ENCODE results near the gene CSF3R.

DNA sequence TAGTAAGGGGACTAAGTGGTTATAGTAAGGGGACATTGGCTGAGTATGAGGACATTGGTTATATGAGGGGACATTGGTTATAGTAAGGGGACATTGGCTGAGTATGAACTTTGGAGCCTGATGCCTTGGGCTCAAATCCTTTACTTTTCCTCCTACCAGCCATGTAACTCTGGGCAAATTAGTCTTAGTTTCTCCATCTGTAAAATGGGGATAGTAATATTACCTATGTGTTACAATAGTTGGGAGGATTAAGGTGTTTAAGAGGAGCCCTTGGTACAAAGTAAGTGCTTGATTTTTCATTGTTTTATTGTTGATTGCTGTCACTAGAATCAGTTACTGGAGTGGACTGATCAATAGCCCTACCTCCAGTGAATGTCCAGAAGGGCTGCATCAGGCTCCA lies 35.3 kb downstream of the CSF3R start:
- TF ChIP-seq, protein P1, sequence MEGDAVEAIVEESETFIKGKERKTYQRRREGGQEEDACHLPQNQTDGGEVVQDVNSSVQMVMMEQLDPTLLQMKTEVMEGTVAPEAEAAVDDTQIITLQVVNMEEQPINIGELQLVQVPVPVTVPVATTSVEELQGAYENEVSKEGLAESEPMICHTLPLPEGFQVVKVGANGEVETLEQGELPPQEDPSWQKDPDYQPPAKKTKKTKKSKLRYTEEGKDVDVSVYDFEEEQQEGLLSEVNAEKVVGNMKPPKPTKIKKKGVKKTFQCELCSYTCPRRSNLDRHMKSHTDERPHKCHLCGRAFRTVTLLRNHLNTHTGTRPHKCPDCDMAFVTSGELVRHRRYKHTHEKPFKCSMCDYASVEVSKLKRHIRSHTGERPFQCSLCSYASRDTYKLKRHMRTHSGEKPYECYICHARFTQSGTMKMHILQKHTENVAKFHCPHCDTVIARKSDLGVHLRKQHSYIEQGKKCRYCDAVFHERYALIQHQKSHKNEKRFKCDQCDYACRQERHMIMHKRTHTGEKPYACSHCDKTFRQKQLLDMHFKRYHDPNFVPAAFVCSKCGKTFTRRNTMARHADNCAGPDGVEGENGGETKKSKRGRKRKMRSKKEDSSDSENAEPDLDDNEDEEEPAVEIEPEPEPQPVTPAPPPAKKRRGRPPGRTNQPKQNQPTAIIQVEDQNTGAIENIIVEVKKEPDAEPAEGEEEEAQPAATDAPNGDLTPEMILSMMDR (IDR thresholded peaks at IDR 0.05): no peak
- TF ChIP-seq ZNF138 (CRISPR knock-in tag; conservative IDR thresholded peaks at IDR 0.05) (no peak), ATF6 (CRISPR knock-in tag; IDR thresholded peaks at IDR 0.05) (no peak), TEAD4 (CRISPR knock-in tag; IDR thresholded peaks at IDR 0.05) (no peak), KAT7 (CRISPR knock-in tag; IDR thresholded peaks at IDR 0.05; ENCODE audit: borderline replicate concordance) (no peak), GTF2I (CRISPR knock-in tag; conservative IDR thresholded peaks at IDR 0.05) (no peak), NR2C2 (CRISPR knock-in tag; IDR thresholded peaks at IDR 0.05) (no peak)
- TF ChIP-seq, protein P2, sequence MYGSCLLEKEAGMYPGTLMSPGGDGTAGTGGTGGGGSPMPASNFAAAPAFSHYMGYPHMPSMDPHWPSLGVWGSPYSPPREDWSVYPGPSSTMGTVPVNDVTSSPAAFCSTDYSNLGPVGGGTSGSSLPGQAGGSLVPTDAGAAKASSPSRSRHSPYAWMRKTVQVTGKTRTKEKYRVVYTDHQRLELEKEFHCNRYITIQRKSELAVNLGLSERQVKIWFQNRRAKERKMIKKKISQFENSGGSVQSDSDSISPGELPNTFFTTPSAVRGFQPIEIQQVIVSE (CRISPR knock-in tag; IDR thresholded peaks at IDR 0.05; ENCODE audit: borderline replicate concordance): no peak
- TF ChIP-seq, protein P3, sequence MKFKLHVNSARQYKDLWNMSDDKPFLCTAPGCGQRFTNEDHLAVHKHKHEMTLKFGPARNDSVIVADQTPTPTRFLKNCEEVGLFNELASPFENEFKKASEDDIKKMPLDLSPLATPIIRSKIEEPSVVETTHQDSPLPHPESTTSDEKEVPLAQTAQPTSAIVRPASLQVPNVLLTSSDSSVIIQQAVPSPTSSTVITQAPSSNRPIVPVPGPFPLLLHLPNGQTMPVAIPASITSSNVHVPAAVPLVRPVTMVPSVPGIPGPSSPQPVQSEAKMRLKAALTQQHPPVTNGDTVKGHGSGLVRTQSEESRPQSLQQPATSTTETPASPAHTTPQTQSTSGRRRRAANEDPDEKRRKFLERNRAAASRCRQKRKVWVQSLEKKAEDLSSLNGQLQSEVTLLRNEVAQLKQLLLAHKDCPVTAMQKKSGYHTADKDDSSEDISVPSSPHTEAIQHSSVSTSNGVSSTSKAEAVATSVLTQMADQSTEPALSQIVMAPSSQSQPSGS (CRISPR knock-in tag; IDR thresholded peaks at IDR 0.05; ENCODE audit: borderline replicate concordance, low read depth): no peak
